CD4-positive, alpha-beta T cell (primary cell): ENCODE results near the gene MSL1. TPM values are rescaled to one million over a fixed set of nuclear protein-coding genes. Genes with fewer than 3 reads are reported as not detected.
"Not testable (repeated sequence)": the region's sequence is repeated elsewhere in the genome, so short reads cannot be mapped to it uniquely, and the experiment has no call there.

Experiments
- ATAC-seq: fragments of 200-7000 bp; cut with Tn5 transposase; one replicate; pipeline ENCODE4 v1.10.0; 2022; ENCODE audit warnings: mild to moderate bottlenecking; ENCODE audit not compliant: poor library complexity
- CTCF ChIA-PET: fragments of 350-600 bp; sonication (Branson Sonifier 250); formaldehyde crosslinking; loops from one replicate; lab custom pipeline; 2021; ENCODE audit warnings: antibody characterized with exemption, inconsistent platforms; lab: Charles Lee
- POLR2A ChIA-PET: fragments of 350-600 bp; sonication (Branson Sonifier 250); formaldehyde crosslinking; loops from one replicate; lab custom pipeline; 2021; ENCODE audit warnings: antibody characterized with exemption, inconsistent platforms; lab: Charles Lee
- DNase-seq, 14 experiments: peaks; one replicate each; pipeline ENCODE4 v3.0.0-alpha.2; 2013 to 2020; ENCODE audit warnings: mixed read lengths in 2 of 14
- H3K27ac ChIP-seq, 2 donors: one replicate each; pipeline versions ENCODE4 v1.5.1 to v1.7.0; 2013; ENCODE audit warnings: low read length in 2 of 2, low read depth in 1 of 2, mild to moderate bottlenecking in 1 of 2
- H3K27me3 ChIP-seq, 2 experiments: 1 replicate in 1 of 2; 2 replicates in 1 of 2; pipeline versions ENCODE4 v1.6.1 to v1.7.0; 2013; ENCODE audit warnings: low read length in 2 of 2, control low read depth in 1 of 2, mild to moderate bottlenecking in 1 of 2, moderate library complexity in 1 of 2; ENCODE audit not compliant: insufficient read depth in 2 of 2, control insufficient read depth in 1 of 2
- H3K36me3 ChIP-seq: one replicate; pipeline ENCODE4 v1.6.1; 2013; ENCODE audit warnings: low read length, control low read depth; ENCODE audit not compliant: insufficient read depth
- H3K4me1 ChIP-seq: one replicate; pipeline ENCODE4 v1.6.1; 2013; ENCODE audit warnings: low read length, control low read depth; ENCODE audit not compliant: insufficient read depth
- H3K4me3 ChIP-seq: one replicate; pipeline ENCODE4 v1.5.1; 2013; ENCODE audit warnings: mild to moderate bottlenecking, low read length, moderate library complexity
- H3K9me3 ChIP-seq, 2 experiments: 1 replicate in 1 of 2; 2 replicates in 1 of 2; pipeline versions ENCODE4 v1.6.1 to v1.7.0; 2013; ENCODE audit warnings: low read length in 2 of 2, mild to moderate bottlenecking in 2 of 2, control low read depth in 1 of 2, moderate library complexity in 1 of 2; ENCODE audit not compliant: control insufficient read depth in 1 of 2, insufficient read depth in 1 of 2
- H3K27ac Mint-ChIP-seq: one replicate; pipeline ENCODE4 v1.8.0; 2020; ENCODE audit warnings: mixed read lengths
- H3K27me3 Mint-ChIP-seq: one replicate; pipeline ENCODE4 v1.8.0; 2021; ENCODE audit warnings: mixed read lengths
- H3K36me3 Mint-ChIP-seq: one replicate; pipeline ENCODE4 v1.8.0; 2021; ENCODE audit warnings: low read depth, mixed read lengths
- H3K4me1 Mint-ChIP-seq: one replicate; pipeline ENCODE4 v1.8.0; 2021; ENCODE audit warnings: low read depth, mixed read lengths
- H3K4me3 Mint-ChIP-seq: one replicate; pipeline ENCODE4 v1.8.0; 2020; ENCODE audit warnings: mild to moderate bottlenecking, mixed read lengths
- H3K9me3 Mint-ChIP-seq: one replicate; pipeline ENCODE4 v1.8.0; 2020; ENCODE audit warnings: mixed read lengths
- CTCF ChIP-seq: fragments of 200-600 bp; IDR thresholded peaks from one replicate; pipeline ENCODE4 v1.8.0; 2022; ENCODE audit warnings: antibody characterized with exemption, mild to moderate bottlenecking
- intact Hi-C, 2 experiments: fragments of 100-400 bp; cut with DNase I in 1 of 2; cut with micrococcal nuclease in 1 of 2; formaldehyde crosslinking; loops; one replicate each; pipeline versions ENCODE4 v1.15.1 to v1.9.0; 2023 to 2025; cut with DNase I, micrococcal nuclease
- total RNA-seq, 174 experiments: library from RNA in 2 of 174; stranded (reverse) in 2 of 174; gene quantifications; one replicate each; pipeline ENCODE4 v1.2.3 and lab custom pipeline; 2021 to 2026

Gene MSL1
- total RNA-seq, 2 experiments from 2014 or later: 77.0 to 79.2 TPM

GRCh38 chr17:40134184-40134583 lies 12.4 kb downstream of the MSL1 start:
- CTCF ChIA-PET: interaction anchor here (1.1 to 1.5 kb wide), 4 partner anchors 10 to 58 kb away, joined by 3 to 5 read pairs (median 4); no protein-coding TSS in a partner anchor
- Mint-ChIP-seq H3K27ac (peak overlapping the region; percentile 53), H3K4me1 (peaks cover 24% of the 10 kb centered on the region), H3K36me3 (peaks cover 77% of the 10 kb centered on the region), H3K27me3 (no peaks in the 10 kb centered on the region), H3K9me3 (no peaks in the 10 kb centered on the region), H3K4me3 (no peak overlapping the region)
- no peak for ATAC-seq
- H3K4me3 ChIP-seq: no peak overlapping the region
- no peak overlapping the region for H3K27ac ChIP-seq
- no peaks in the 10 kb centered on the region for H3K27me3 ChIP-seq
- intact Hi-C loops: no loop called here
- H3K36me3 ChIP-seq: peaks cover 82% of the 10 kb centered on the region
- TF ChIP-seq CTCF: no peak
- DNase-seq: no peak
- POLR2A ChIA-PET: interaction anchor here (0.6 to 4.1 kb wide), 4 partner anchors 11 to 156 kb away, joined by 3 to 28 read pairs (median 3); partner anchors contain the start of gene MSL1
- H3K9me3 ChIP-seq: no peaks in the 10 kb centered on the region
- H3K4me1 ChIP-seq: peaks cover 13% of the 10 kb centered on the region

- POLR2A ChIA-PET: interaction anchor here (0.6 to 4.1 kb wide), 3 partner anchors 13 to 128 kb away, joined by 3 to 28 read pairs (median 4); partner anchors contain the start of gene MSL1
- H3K4me3 ChIP-seq: no peak overlapping the region
- no peaks in the 10 kb centered on the region for H3K9me3 ChIP-seq
- intact Hi-C loops: no loop called here
- no peaks in the 10 kb centered on the region for H3K9me3 Mint-ChIP-seq
- peaks cover 40% of the 10 kb centered on the region for H3K4me1 Mint-ChIP-seq
- ATAC-seq (no peak), DNase-seq (no peak)
- peaks cover 65% of the 10 kb centered on the region for H3K36me3 ChIP-seq
- no peak overlapping the region for H3K27ac ChIP-seq
- CTCF ChIA-PET: no interaction called here
- no peak overlapping the region for H3K4me3 Mint-ChIP-seq
- peak overlapping the region; percentile 60 for H3K27ac Mint-ChIP-seq
- peaks cover 5% of the 10 kb centered on the region for H3K27me3 Mint-ChIP-seq
- peaks cover 76% of the 10 kb centered on the region for H3K36me3 Mint-ChIP-seq
- peaks cover 21% of the 10 kb centered on the region for H3K4me1 ChIP-seq
- TF ChIP-seq CTCF: no peak
- H3K27me3 ChIP-seq: no peaks in the 10 kb centered on the region
Measured at GRCh38 chr17:40135817-40136216, 14.0 kb downstream of the MSL1 start.

- peak in 2 of 14 experiments; percentile 4 for DNase-seq
- no peaks in the 10 kb centered on the region for H3K27me3 ChIP-seq
- ChIA-PET POLR2A (interaction anchor here (0.7 to 5.3 kb wide), 26 partner anchors 9 to 1549 kb away, joined by 3 to 118 read pairs (median 6); partner anchors contain the start of genes CDK12, EIF1, MED24 and MSL1), CTCF (interaction anchor here (1.1 to 2.9 kb wide), 4 partner anchors 16 to 29 kb away, joined by 4 to 19 read pairs (median 11); no protein-coding TSS in a partner anchor)
- peak; percentile 21 for ATAC-seq
- peaks cover 38% of the 10 kb centered on the region for H3K4me1 ChIP-seq
- peak overlapping the region; percentile 59 for H3K4me3 ChIP-seq
- Mint-ChIP-seq H3K27me3 (peaks cover 5% of the 10 kb centered on the region), H3K4me1 (peaks cover 46% of the 10 kb centered on the region), H3K4me3 (peak overlapping the region; percentile 95), H3K9me3 (no peaks in the 10 kb centered on the region), H3K27ac (peak overlapping the region; percentile 99), H3K36me3 (peaks cover 60% of the 10 kb centered on the region)
- peaks cover 57% of the 10 kb centered on the region for H3K36me3 ChIP-seq
- intact Hi-C loops: loop anchor here (1.0 to 5.0 kb wide), 9 partner anchors 16 to 77 kb away; partner anchors contain the start of genes RAPGEFL1 (in 1 of the 2) and THRA (in 1 of the 2)
- peak overlapping the region; percentile 91 to 93 for H3K27ac ChIP-seq
- no peak for TF ChIP-seq CTCF
- H3K9me3 ChIP-seq: no peaks in the 10 kb centered on the region
Measured at GRCh38 chr17:40139566-40140058, 17.8 kb downstream of the MSL1 start.

GRCh38 chr17:40143166-40143565 lies 21.4 kb downstream of the MSL1 start:
- not testable (repeated sequence) for H3K9me3 Mint-ChIP-seq, H3K4me3 ChIP-seq, H3K27ac Mint-ChIP-seq, H3K9me3 ChIP-seq, DNase-seq, H3K27me3 ChIP-seq, H3K27me3 Mint-ChIP-seq, H3K27ac ChIP-seq, H3K4me3 Mint-ChIP-seq, ATAC-seq
- Histone ChIP-seq H3K36me3 (peaks cover 52% of the 10 kb centered on the region), H3K4me1 (peaks cover 49% of the 10 kb centered on the region)
- Mint-ChIP-seq H3K36me3 (peaks cover 64% of the 10 kb centered on the region), H3K4me1 (peaks cover 59% of the 10 kb centered on the region)
- intact Hi-C loops: loop anchor here in 1 of 2 experiments (5.0 kb wide), 1 partner anchor 34 kb away; the partner anchor contains the start of gene RAPGEFL1
- POLR2A ChIA-PET: interaction anchor here (1.2 kb wide), 1 partner anchor 30 kb away, joined by 7 read pairs; no protein-coding TSS in a partner anchor
- CTCF ChIA-PET: interaction anchor here (1.3 to 2.1 kb wide), 2 partner anchors 25 to 30 kb away, joined by 5 to 6 read pairs; no protein-coding TSS in a partner anchor
